Sigmoid colon (tissue), 4 donors: ENCODE results near the gene NTMT2.

ENCODE experiments used
- CTCF ChIP-seq, 4 experiments: fragments of 450-650 bp in 3 of 4; fragments of 200-600 bp in 1 of 4; IDR thresholded peaks; one replicate each; pipeline ENCODE4 v1.5.1; 2016 to 2019; ENCODE audit warnings: antibody characterized with exemption in 4 of 4, mild to moderate bottlenecking in 3 of 4, moderate library complexity in 2 of 4
- EP300 ChIP-seq, 4 donors: sonication (generic); formaldehyde crosslinking; IDR thresholded peaks; one replicate each; pipeline ENCODE4 v1.6.1; 2017; ENCODE audit warnings: antibody characterized with exemption in 4 of 4
- POLR2A ChIP-seq, 2 donors: fragments of 450-650 bp; IDR thresholded peaks; one replicate each; pipeline ENCODE4 v1.6.1; 2016; ENCODE audit warnings: antibody characterized with exemption in 2 of 2, mild to moderate bottlenecking in 2 of 2, moderate library complexity in 2 of 2
- POLR2AphosphoS5 ChIP-seq, 4 donors: sonication (generic); formaldehyde crosslinking; IDR thresholded peaks; one replicate each; pipeline ENCODE4 v1.6.1; 2017; ENCODE audit warnings: antibody characterized with exemption in 4 of 4

GRCh38 chr1:170196490-170197236 lies 50.9 kb downstream of the NTMT2 start:
- TF ChIP-seq CTCF (IDR thresholded peaks at IDR 0.05) (no peak), POLR2A (IDR thresholded peaks at IDR 0.05) (no peak), POLR2AphosphoS5 (IDR thresholded peaks at IDR 0.05) (no peak), EP300 (IDR thresholded peaks at IDR 0.05) (no peak)
